AG09309 (cell line): ENCODE results near the gene SFXN5.

Source experiments
- DNase-seq: peaks from one replicate; pipeline ENCODE4 v3.0.0-alpha.2; 2010; ENCODE audit warnings: low read depth
- H3K4me3 ChIP-seq: 2 replicates; pipeline ENCODE4 v1.5.1; 2011; ENCODE audit warnings: mild to moderate bottlenecking, low read depth, low read length, moderate library complexity; ENCODE audit not compliant: control insufficient read depth
- TF ChIP-seq, protein P1 (sequence below): IDR thresholded peaks from 2 replicates; pipeline ENCODE4 v1.5.1; 2011; ENCODE audit warnings: mild to moderate bottlenecking, low read depth, low read length, inconsistent platforms; ENCODE audit not compliant: insufficient read depth, control insufficient read depth; ENCODE audit errors: missing control alignments

The SFXN5 gene

DNA sequence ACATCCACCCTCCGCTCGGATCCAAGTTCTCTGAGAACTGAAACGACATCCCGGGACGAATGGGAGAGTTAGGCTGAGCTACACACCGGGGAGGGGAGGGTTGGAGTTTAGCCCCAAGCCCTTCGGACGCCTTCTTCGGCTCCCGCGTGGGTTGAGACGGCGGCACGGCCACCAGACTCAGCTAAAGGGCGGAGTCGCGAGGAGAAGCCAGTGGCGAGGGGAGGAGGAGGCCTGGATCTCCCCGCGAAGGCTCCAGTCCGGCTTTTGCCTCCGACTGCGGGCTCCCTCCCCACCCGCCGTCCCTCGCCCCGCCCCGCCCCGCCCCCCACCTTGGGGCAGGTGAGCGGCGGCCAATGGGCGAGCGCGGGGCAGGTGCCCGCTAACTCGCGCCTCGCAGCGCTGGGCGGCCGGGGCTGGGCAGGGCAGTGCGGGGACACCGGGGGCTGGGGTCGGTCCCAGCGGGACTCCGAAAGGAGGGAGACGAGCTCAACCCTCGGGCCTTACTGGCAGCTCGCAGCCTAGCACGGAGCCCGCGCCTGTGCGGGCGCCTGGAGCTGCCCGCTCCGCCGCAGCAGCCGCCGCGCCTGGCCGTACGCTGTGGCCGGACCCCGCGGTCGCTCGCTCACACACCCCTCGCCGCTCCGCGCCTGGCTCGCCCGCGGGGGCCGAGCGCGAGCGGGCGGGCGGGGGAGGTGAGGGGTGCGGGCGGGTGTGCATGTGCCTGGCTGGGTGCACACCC, 154.2 kb downstream of the SFXN5 start, which contains the start of gene EMX1:
EMX1 (plus strand) TSS at position 382 of the 739 bp plus-strand sequence; CDS start at position 716, 334 bp downstream.
- no peak for DNase-seq
- H3K4me3 ChIP-seq = no peak within 1 kb of the TSS
- TF ChIP-seq, protein P1, sequence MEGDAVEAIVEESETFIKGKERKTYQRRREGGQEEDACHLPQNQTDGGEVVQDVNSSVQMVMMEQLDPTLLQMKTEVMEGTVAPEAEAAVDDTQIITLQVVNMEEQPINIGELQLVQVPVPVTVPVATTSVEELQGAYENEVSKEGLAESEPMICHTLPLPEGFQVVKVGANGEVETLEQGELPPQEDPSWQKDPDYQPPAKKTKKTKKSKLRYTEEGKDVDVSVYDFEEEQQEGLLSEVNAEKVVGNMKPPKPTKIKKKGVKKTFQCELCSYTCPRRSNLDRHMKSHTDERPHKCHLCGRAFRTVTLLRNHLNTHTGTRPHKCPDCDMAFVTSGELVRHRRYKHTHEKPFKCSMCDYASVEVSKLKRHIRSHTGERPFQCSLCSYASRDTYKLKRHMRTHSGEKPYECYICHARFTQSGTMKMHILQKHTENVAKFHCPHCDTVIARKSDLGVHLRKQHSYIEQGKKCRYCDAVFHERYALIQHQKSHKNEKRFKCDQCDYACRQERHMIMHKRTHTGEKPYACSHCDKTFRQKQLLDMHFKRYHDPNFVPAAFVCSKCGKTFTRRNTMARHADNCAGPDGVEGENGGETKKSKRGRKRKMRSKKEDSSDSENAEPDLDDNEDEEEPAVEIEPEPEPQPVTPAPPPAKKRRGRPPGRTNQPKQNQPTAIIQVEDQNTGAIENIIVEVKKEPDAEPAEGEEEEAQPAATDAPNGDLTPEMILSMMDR = no peak

DNA sequence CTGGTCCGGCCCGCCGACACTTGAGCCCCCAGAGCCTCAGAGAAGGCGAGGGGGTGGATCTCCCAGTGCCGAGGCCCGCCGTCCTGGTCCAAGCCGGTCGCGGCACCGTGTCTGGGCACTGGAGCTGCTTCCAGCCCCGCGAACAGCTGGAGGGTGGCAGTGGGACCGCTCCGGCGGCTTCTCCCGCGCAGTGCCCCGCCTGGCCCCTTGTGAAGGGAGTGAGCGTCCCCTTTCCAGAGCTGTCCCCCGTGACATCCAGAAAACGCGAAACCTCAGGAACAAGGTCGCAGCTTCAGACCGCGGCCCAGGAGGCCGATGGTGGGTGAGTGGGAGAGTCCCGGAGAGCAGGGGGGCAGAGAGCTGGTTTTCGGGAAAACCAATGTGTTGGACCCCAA, 154.8 kb downstream of the SFXN5 start:
- TF ChIP-seq, protein P1 = no peak
- H3K4me3 ChIP-seq = no peak overlapping the region
- no peak for DNase-seq

DNA sequence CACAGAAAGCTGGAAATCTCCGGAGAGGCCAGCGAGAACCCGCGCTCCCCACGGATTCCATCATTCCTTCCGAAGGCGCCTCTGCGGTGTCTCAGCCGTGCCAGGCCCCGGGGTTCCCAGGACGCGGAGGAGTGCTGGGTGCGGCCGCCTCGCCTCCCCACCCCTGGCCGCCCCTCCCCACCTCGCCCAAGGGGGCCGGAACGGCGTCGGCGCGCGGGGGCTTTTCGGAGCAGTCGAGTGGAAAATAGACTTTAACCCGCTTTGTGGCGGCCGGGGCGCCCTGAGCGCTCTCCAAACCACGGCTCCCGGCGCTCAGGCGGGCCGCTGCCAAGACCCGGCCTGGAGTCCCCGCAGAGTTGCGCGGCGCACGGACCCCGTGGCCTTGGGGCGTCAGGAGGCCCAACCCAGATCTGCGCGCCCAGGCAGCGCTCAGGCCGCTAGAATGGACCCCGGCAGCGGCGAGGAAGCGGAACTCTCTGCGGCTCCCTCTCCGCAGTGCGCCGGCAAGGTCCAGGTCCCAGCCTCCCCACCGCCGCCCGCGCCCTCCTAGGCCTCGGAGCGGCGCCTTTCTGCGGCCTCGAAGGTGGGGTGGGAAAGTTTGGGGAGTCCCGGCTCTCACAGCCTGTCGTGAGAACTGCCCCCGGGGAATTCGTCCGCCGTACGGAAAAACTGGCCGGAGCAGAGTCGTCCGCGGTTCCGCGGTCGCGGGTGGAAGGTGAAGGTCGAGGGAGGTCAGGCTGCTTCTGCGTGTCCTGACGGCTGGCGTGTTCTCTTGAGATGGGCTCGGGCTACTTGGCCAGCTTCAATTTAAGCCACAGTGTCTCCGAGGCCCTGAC, 155.4 kb downstream of the SFXN5 start:
- no peak for DNase-seq
- TF ChIP-seq, protein P1 = no peak
- H3K4me3 ChIP-seq = no peak overlapping the region

DNA sequence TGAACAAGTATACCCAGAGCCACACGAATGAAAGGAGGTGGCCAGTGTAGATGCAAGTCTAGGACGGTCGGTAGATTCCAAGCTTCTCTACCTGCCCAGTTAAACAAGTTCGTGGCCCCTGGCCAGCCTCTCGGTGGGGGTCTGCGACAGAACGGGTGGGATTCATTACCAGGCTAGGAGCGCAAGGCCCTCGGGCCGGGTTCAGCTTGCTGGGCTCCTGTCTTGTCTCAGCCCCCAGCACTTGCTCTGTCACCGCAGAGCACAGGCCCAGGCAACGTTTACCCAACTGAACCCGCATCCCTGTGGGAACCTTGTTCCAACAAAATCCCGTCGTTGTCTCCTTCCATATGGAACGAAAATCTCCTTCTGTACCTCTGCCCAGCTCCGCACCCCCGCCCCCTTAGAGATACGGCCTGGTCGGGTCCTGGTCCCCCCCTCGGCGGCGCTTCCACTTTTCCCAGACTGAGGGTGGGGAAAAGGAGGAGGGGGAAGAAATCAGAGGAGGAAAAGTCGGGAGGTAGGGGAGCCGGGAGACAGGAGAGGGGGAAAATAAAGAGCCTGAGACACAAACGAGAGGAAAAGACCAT, 156.1 kb downstream of the SFXN5 start:
- no peak overlapping the region for H3K4me3 ChIP-seq
- TF ChIP-seq, protein P1 = no peak
- DNase-seq = no peak

DNA sequence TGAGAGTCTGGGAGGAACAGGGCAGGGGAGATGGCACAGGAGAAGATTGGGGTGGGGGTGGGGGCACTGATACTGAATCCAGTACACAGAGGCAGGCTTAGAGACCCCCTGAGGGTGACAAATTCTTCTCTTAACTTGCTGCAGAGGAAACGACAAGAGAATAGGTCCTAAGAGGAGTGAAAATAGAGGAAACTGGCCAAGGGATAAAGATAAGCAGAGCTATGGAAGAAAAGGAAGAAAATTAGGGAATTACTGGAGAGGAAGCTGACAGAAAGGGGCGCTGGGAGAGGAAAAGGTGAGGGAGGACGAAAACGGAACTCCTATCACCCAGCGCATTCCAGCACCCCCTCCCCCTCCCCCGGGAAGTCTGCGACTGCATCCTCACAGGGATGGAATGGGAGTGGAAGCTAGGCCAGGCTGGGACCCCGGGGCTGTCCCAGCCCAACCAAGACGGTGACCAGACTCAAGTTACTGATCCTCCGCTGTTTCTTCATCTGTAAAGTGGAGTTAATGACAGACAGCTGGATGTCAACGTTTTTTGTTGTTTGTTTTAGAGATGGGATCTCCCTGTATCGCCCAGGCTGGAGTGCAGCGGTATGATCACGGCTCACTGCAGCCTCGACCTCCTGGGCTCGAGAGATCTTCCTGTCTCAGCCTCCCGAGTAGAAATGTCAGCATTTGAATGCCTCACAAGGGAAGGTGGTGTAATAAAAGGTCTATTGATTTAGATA, 156.8 kb downstream of the SFXN5 start:
- H3K4me3 ChIP-seq = no peak overlapping the region
- TF ChIP-seq, protein P1 = no peak
- DNase-seq = no peak

DNA sequence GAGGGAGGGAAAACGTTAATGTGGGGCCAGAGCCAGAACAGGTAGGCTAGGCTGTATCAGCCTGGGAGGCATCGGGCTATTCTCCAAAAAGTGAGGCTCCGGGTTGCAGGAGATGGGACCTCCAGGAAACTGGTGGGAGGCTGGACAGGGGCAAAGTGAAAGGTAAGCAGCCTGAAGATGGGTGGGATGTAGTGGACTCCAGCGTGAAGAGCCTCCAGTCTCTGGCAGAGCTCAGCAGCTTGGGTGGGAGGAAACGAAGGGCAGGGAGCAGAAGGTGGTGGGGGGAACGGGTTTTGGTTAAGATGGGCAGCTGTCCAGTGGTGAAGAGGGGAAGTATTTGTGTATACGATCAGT, 157.3 kb downstream of the SFXN5 start:
- TF ChIP-seq, protein P1 = no peak
- DNase-seq = no peak
- H3K4me3 ChIP-seq = no peak overlapping the region
